Ovary (tissue), 3 donors: ENCODE results near the gene FOXP1.

Experiments used
- POLR2A ChIP-seq: fragments of 450-650 bp; IDR thresholded peaks from one replicate; pipeline ENCODE4 v1.6.1; 2017; ENCODE audit warnings: antibody characterized with exemption, mild to moderate bottlenecking, moderate library complexity
- TF ChIP-seq, protein P1 (sequence below), 3 donors: fragments of 450-650 bp in 2 of 3; fragments of 200-600 bp in 1 of 3; IDR thresholded peaks; one replicate each; pipeline versions ENCODE4 v1.5.1 to v1.8.0; 2016 to 2022; ENCODE audit warnings: antibody characterized with exemption in 3 of 3, mild to moderate bottlenecking in 1 of 3
- donor health status: DM: no; HTN: no; CAD: no.

DNA sequence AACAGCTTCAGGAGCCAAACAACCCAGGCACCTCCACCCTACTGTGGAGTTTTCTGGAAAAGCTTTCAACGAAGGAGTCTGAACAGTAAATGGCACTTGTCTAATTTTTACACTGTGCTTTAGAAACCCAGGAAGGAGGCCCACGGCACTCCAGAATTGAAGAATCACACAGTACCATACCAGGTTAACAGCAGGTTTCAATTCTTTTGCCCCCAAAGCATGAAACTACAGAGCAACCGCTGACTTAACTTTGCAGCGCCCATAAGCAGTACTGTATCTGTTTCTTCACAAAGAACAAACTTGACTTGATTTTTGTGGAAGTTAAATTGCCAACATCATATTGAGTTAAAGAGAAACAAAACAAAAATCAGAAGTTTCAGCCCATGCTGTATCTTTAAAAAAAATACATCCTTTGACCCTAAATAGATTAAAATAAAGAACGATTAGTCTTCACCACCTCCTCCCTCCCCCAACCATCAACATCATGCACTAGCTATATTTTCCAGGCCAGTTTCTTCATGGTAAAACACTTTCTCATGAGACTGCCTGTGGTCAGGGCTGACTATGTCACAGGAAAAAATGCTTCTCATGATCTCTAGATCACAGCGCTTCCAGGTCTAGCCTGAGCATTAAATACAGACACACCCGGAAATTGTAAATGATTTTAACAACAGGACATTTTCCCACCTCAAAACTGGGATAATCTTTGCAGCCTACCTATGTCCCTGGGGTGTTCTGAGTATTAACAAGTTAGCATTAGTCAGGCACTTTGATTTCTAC lies 456.3 kb downstream of the FOXP1 start:
- TF ChIP-seq, protein P1, sequence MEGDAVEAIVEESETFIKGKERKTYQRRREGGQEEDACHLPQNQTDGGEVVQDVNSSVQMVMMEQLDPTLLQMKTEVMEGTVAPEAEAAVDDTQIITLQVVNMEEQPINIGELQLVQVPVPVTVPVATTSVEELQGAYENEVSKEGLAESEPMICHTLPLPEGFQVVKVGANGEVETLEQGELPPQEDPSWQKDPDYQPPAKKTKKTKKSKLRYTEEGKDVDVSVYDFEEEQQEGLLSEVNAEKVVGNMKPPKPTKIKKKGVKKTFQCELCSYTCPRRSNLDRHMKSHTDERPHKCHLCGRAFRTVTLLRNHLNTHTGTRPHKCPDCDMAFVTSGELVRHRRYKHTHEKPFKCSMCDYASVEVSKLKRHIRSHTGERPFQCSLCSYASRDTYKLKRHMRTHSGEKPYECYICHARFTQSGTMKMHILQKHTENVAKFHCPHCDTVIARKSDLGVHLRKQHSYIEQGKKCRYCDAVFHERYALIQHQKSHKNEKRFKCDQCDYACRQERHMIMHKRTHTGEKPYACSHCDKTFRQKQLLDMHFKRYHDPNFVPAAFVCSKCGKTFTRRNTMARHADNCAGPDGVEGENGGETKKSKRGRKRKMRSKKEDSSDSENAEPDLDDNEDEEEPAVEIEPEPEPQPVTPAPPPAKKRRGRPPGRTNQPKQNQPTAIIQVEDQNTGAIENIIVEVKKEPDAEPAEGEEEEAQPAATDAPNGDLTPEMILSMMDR (IDR thresholded peaks at IDR 0.05), result no peak
- TF ChIP-seq POLR2A, result no peak
